Measurements from ENCODE around the gene SLC23A2. TPM values are rescaled to one million over a fixed set of nuclear protein-coding genes. Genes with fewer than 3 reads are reported as not detected.
A peak's percentile ranks its signal among the peaks of the same experiment; 100 is the strongest.

Gene SLC23A2
- total RNA-seq, 2 experiments from 2014 or later, result 14.3 to 25.7 TPM

- no TSS peak for BruUV-seq (replicated peaks)
- intact Hi-C loops (cut with micrococcal nuclease; ENCODE audit: unreplicated experiment), result no loop called here
- no peak for DNase-seq (ENCODE audit: low spot score)
- no peaks in the 10 kb centered on the region for H3K79me2 ChIP-seq (ENCODE audit: insufficient read depth, low read depth, low read length)
- no peak overlapping the region for H3K4me3 ChIP-seq (ENCODE audit: low read depth, low read length, poor library complexity, severe bottlenecking)
- ChIA-PET POLR2A (interaction anchor here (1.0 kb wide), 1 partner anchor 50 kb away, joined by 3 read pairs; no protein-coding TSS in a partner anchor), CTCF (ENCODE audit: unreplicated experiment) (no interaction called here)
- H3K9me3 ChIP-seq (ENCODE audit: low read length), result no peaks in the 10 kb centered on the region
- H3K4me2 ChIP-seq (ENCODE audit: low read length), result no peak overlapping the region
- no peak overlapping the region for H2AFZ ChIP-seq (ENCODE audit: low read length)
- TF ChIP-seq, protein P1, sequence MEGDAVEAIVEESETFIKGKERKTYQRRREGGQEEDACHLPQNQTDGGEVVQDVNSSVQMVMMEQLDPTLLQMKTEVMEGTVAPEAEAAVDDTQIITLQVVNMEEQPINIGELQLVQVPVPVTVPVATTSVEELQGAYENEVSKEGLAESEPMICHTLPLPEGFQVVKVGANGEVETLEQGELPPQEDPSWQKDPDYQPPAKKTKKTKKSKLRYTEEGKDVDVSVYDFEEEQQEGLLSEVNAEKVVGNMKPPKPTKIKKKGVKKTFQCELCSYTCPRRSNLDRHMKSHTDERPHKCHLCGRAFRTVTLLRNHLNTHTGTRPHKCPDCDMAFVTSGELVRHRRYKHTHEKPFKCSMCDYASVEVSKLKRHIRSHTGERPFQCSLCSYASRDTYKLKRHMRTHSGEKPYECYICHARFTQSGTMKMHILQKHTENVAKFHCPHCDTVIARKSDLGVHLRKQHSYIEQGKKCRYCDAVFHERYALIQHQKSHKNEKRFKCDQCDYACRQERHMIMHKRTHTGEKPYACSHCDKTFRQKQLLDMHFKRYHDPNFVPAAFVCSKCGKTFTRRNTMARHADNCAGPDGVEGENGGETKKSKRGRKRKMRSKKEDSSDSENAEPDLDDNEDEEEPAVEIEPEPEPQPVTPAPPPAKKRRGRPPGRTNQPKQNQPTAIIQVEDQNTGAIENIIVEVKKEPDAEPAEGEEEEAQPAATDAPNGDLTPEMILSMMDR (conservative IDR thresholded peaks at IDR 0.05; ENCODE audit: low read length), result no peak
- no peak for TF ChIP-seq EZH2phosphoT487 (IDR thresholded peaks at IDR 0.05; ENCODE audit: borderline replicate concordance, low read depth, low read length)
- no peaks in the 10 kb centered on the region for H3K36me3 ChIP-seq (ENCODE audit: insufficient read depth, low read length)
- peaks cover 9% of the 10 kb centered on the region for H3K4me1 ChIP-seq (ENCODE audit: insufficient read depth, low read length, poor library complexity, severe bottlenecking)
- H3K27ac ChIP-seq (ENCODE audit: low read depth, low read length, poor library complexity, severe bottlenecking), result no peak overlapping the region
- H3K9me2 ChIP-seq (ENCODE audit: insufficient read depth, low read length), result no peaks in the 10 kb centered on the region
- no peaks in the 10 kb centered on the region for H4K20me1 ChIP-seq (ENCODE audit: insufficient read depth, low read length)
These were observed 44.6 kb upstream of the SLC23A2 start for GRCh38 chr20:5045906-5046305.

DNA sequence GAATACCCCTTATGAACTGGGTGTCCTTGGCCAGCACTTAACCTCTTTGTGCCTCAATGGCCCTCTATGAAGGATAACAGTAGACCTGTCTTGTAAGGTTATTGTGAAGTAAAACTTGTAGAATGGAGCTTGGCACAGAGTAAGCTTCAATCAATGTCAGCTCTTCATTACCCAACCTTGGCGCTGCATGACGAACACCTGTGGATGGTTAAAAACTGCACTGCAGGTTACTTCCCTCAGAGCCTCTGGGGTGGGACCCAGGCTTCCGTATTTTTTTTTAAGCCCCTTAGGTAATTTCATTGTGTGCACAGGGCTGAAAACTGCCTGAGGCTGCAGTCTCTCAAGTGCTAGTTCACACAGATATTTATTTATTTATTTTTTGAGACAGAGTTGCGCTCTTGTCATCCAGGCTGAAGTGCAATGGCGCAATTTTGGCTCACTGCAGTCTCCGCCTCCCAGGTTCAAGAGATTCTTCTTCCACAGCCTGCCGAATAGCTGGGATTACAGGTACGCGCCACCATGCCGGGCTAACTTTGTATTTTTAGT lies 42.8 kb upstream of the SLC23A2 start:
- Histone ChIP-seq H4K20me1 (ENCODE audit: insufficient read depth, low read length) (no peaks in the 10 kb centered on the region), H3K4me3 (ENCODE audit: low read depth, low read length, poor library complexity, severe bottlenecking) (no peak overlapping the region), H3K4me1 (ENCODE audit: insufficient read depth, low read length, poor library complexity, severe bottlenecking) (peaks cover 9% of the 10 kb centered on the region), H3K27ac (ENCODE audit: low read depth, low read length, poor library complexity, severe bottlenecking) (no peak overlapping the region), H3K9me2 (ENCODE audit: insufficient read depth, low read length) (no peaks in the 10 kb centered on the region), H3K36me3 (ENCODE audit: insufficient read depth, low read length) (no peaks in the 10 kb centered on the region), H3K9me3 (ENCODE audit: low read length) (no peaks in the 10 kb centered on the region), H3K4me2 (ENCODE audit: low read length) (no peak overlapping the region), H3K79me2 (ENCODE audit: insufficient read depth, low read depth, low read length) (no peaks in the 10 kb centered on the region), H2AFZ (ENCODE audit: low read length) (no peak overlapping the region)
- ChIA-PET POLR2A (interaction anchor here (0.8 kb wide), 1 partner anchor 102 kb away, joined by 3 read pairs; no protein-coding TSS in a partner anchor), CTCF (ENCODE audit: unreplicated experiment) (no interaction called here)
- DNase-seq (ENCODE audit: low spot score), result peak; percentile 15
- TF ChIP-seq EZH2phosphoT487 (IDR thresholded peaks at IDR 0.05; ENCODE audit: borderline replicate concordance, low read depth, low read length), result no peak
- TF ChIP-seq, protein P1 (conservative IDR thresholded peaks at IDR 0.05; ENCODE audit: low read length), result no peak
- no TSS peak for BruUV-seq (replicated peaks)
- intact Hi-C loops (cut with micrococcal nuclease; ENCODE audit: unreplicated experiment), result no loop called here

DNA sequence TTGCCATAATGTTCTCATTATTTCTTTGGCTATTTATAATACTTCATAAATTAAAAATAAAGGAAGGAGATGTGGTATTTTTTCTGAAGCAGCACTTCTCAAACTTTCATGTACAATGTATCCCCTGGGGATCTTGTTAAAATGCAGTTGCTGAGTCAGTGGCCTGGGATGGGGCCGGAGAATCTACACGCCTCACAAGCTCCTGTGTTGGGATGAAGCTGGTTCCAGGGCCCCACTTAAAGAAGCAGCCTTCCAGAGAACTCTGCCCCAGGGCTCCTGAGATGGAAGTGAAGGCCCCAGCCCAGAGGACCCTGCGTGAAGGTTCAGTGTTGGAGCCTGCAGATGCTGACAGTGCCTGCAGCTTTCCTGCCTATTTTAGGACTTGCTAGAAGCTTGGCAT lies 40.1 kb upstream of the SLC23A2 start:
- DNase-seq (ENCODE audit: low spot score), result no peak
- no peaks in the 10 kb centered on the region for H4K20me1 ChIP-seq (ENCODE audit: insufficient read depth, low read length)
- H3K4me2 ChIP-seq (ENCODE audit: low read length), result no peak overlapping the region
- no peaks in the 10 kb centered on the region for H3K4me1 ChIP-seq (ENCODE audit: insufficient read depth, low read length, poor library complexity, severe bottlenecking)
- BruUV-seq (replicated peaks), result no TSS peak
- H3K27ac ChIP-seq (ENCODE audit: low read depth, low read length, poor library complexity, severe bottlenecking), result no peak overlapping the region
- H3K36me3 ChIP-seq (ENCODE audit: insufficient read depth, low read length), result no peaks in the 10 kb centered on the region
- H3K79me2 ChIP-seq (ENCODE audit: insufficient read depth, low read depth, low read length), result no peaks in the 10 kb centered on the region
- intact Hi-C loops (cut with micrococcal nuclease; ENCODE audit: unreplicated experiment), result no loop called here
- no peaks in the 10 kb centered on the region for H3K9me2 ChIP-seq (ENCODE audit: insufficient read depth, low read length)
- POLR2A ChIA-PET, result interaction anchor here (0.6 to 1.3 kb wide), 2 partner anchors 10 to 70 kb away, joined by 4 read pairs; no protein-coding TSS in a partner anchor
- no peak overlapping the region for H2AFZ ChIP-seq (ENCODE audit: low read length)
- TF ChIP-seq EZH2phosphoT487 (IDR thresholded peaks at IDR 0.05; ENCODE audit: borderline replicate concordance, low read depth, low read length), result no peak
- TF ChIP-seq, protein P1 (conservative IDR thresholded peaks at IDR 0.05; ENCODE audit: low read length), result no peak
- H3K9me3 ChIP-seq (ENCODE audit: low read length), result no peaks in the 10 kb centered on the region
- H3K4me3 ChIP-seq (ENCODE audit: low read depth, low read length, poor library complexity, severe bottlenecking), result no peak overlapping the region
- CTCF ChIA-PET (ENCODE audit: unreplicated experiment), result no interaction called here
